ENCODE measurements around the gene HK3.

DNA sequence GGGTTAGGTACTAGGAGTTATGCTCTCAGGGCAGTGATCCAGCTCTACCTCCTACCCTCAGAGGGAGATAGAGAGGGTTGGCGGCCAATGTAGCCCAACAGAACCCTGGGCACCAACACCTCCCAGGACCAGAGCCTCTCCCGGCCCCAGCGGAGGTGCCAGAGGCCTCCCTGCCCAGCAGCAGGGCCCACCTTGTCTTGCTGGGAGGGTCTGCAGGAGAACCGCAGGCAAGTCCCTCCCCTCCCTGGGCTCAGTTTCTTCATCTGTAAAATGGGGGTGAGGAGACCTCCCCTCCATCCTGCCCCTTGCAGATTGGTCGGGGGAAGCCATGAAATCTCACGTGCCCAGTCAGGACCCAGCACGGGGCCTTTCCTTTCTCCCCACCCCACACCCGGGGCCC, 34.4 kb downstream of the HK3 start:
- TF ChIP-seq POLR2A (IDR thresholded peaks at IDR 0.05): no peak
- TF ChIP-seq, protein P1, sequence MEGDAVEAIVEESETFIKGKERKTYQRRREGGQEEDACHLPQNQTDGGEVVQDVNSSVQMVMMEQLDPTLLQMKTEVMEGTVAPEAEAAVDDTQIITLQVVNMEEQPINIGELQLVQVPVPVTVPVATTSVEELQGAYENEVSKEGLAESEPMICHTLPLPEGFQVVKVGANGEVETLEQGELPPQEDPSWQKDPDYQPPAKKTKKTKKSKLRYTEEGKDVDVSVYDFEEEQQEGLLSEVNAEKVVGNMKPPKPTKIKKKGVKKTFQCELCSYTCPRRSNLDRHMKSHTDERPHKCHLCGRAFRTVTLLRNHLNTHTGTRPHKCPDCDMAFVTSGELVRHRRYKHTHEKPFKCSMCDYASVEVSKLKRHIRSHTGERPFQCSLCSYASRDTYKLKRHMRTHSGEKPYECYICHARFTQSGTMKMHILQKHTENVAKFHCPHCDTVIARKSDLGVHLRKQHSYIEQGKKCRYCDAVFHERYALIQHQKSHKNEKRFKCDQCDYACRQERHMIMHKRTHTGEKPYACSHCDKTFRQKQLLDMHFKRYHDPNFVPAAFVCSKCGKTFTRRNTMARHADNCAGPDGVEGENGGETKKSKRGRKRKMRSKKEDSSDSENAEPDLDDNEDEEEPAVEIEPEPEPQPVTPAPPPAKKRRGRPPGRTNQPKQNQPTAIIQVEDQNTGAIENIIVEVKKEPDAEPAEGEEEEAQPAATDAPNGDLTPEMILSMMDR (IDR thresholded peaks at IDR 0.05): no peak

Measured in body of pancreas (tissue), 4 donors.